GM19351 (cell line): Measurements from ENCODE around the gene MTOR.
"Not testable (repeated sequence)": the region's sequence is repeated elsewhere in the genome, so short reads cannot be mapped to it uniquely, and the experiment has no call there.

Experiments
- ATAC-seq: cut with Tn5 transposase; IDR thresholded peaks from one replicate; pipeline ENCODE4 v1.9.1; 2021; ENCODE audit warnings: mild to moderate bottlenecking, moderate library complexity; ENCODE audit not compliant: unreplicated experiment

Gene MTOR

GRCh38 chr1:11281518-11282331 lies 19.4 kb upstream of the MTOR start:
- no peak for ATAC-seq

DNA sequence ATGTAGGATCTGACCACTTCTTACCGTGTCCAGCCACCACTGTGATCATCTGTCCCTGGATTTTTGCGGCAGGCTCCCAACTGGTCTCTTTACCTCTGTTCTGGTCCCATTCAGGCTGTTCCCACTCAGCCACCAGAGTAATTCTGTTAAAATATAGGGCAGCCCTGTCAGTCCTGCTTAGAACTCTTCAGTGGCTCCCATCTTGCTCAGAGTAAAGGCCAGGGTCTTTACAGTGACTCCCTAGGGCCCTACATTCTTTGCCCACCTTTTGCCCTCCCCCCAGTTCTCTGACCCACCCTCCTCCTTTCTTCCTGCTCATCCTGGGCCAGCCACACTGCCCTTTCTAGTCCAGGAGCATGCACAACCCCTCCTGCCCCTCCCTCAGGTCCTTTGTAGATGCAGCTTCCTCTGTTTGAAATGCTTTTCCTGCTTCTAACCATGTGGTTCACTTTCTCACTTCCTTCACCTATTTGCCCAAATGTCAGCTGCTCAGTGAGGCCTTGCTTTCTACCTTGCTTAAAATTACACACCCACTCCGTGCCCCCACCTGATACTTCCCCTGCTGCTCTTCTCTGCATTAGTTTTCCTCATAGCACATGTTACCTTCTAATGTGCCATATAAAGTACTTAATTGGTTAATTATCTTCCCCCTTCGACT lies 18.5 kb upstream of the MTOR start:
- ATAC-seq, result peak; percentile 57

DNA sequence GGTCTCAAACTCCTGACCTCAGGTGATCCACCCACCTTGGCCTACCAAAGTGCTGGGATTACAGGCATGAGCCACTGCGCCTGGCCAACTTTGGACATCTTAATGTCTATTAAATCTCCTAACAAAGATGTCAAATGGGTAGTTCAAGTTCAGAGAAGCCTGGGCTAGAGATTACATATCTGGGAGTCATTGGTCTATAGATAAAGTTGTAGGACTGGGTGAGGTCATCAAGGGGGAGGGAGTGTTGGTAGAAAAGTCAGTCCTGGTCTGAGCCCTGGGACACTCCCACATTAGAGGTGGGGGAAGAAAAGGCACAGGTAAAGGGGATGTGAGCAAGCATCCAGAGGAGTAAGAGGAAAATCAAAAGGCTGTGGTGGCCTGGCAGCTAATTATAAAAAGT lies 17.3 kb upstream of the MTOR start:
- ATAC-seq, result no peak

- no peak for ATAC-seq
Measured at GRCh38 chr1:11279152-11279551, 16.8 kb upstream of the MTOR start.

DNA sequence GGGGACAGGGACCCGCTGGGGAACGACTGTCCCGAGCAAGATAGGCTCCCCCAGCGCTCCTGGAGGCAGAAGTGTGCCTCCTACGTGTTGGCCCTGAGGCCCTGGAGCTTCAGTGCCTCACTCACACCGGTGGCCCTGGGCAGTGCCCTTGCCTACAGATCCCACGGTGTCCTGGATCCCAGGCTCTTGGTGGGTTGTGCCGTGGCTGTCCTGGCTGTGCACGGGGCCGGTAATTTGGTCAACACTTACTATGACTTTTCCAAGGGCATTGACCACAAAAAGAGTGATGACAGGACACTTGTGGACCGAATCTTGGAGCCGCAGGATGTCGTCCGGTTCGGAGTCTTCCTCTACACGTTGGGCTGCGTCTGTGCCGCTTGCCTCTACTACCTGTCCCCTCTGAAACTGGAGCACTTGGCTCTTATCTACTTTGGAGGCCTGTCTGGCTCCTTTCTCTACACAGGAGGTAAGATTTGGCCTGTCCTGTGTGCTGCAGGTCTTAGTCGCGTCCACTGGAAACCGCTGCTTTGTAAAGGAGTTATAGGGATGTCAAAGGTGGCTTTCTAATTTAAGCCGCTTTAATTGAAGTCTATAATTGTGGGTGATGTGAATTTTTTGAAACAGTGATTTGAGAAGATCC lies 11.4 kb upstream of the MTOR start:
- ATAC-seq, result peak; percentile 50

GRCh38 chr1:11272832-11273594 lies 10.7 kb upstream of the MTOR start, which contains the start of gene UBIAD1:
Gene UBIAD1, plus strand, starts transcription at chr1:11273198. Its CDS starts 334 bp downstream, at chr1:11273532.
- ATAC-seq, result peak; percentile 78

GRCh38 chr1:11272544-11272831 lies 10.1 kb upstream of the MTOR start:
- no peak for ATAC-seq

GRCh38 chr1:11267350-11268337 lies 5.3 kb upstream of the MTOR start:
- ATAC-seq, result not testable (repeated sequence)

- no peak for ATAC-seq
Measured at GRCh38 chr1:11266268-11267074, 4.1 kb upstream of the MTOR start.

DNA sequence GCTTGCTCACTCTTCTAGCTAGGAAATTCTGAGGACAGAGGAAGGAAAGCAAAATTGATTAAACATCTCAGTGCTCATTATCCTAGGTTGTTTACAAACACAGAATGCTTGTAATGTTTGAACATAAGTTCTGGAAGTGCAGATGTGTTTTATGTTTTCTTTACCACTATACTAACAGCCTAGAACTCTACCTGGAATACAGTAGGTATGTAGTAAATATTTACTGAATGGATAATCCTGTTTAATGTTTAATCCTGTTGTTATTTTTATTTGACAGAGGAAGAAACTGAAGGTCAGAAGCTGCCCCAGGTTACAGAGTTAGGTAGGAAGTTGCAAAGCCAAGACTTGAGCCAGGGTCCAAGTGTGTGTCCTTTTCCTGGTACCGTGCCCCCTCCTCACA lies 6.1 kb downstream of the MTOR start:
- ATAC-seq, result no peak

DNA sequence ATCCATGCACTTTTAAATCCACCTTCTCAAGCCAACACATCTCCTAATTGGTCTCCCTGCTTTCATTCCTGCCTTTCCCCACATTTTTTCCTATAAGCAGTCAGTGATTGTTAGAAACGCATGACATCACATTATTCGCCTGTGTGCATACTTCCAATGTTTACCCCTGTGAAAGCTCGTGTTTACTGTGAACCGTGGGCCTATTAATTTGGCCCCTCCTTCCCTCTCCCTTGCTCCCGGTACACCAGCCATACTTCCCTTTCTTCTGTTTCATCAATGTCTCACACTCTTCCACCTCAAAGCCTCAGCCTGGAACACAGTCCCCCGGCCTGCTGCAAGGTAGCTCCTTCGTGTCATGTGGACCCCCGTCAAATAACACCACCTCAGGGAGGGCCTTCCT lies 9.1 kb downstream of the MTOR start:
- no peak for ATAC-seq

DNA sequence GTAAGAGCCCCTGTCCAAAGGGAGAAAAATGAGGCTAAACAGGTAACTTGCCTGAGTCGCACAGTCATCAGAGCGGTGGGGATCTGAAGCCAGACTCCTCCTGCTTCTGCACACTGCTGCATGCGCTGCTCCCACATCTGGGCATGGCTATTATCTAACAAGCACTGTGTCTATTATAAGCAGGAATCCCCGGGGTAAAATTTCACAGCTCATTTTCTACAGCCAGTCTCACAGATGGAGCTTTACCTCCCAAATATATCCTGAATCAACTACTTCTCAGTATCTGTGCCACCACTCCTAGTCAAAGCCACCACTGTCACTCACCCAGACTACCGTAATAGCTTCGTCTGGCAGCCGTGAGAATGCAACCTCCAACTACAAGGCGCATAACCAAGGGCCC lies 9.8 kb downstream of the MTOR start:
- no peak for ATAC-seq

- no peak for ATAC-seq
Measured at GRCh38 chr1:11248169-11248568, 14.2 kb downstream of the MTOR start.

DNA sequence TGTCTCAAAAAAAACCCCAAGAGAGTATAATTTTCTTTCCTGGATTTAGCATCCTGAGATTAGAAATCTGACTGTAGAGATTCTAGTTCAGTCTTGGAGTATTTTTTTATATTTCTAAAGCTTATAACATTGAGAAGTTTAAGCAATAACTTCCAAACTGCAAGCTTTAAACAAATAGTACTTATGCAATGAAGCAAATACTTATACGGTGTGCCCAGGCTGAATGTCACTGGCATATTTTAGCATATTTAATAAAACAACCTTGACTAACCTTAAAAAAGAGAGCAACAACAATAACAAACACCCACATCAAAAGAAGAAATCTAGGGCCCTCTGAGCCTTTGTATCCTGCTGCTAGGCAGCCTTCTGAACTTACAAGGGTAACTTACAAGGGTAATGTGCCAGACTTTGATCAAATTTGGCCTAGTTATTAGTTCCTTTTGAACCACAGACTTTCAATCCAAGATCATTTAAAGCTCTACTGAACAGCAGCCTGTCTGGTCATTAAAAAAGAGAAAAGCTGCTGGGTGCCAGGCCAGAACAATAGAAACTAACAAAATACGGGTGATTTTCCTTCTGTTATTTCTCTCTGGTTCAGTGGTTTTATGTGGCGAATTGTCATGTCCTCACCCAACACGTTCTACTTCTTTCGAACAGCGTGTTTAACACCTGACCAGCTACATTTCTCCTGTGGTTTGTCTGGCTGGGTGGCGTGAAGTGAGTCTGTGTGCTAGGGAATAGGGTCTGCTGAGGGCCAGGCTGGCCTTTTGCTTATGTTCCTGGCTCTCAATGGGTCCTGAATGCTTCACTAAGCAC lies 16.2 kb downstream of the MTOR start:
- ATAC-seq, result no peak

DNA sequence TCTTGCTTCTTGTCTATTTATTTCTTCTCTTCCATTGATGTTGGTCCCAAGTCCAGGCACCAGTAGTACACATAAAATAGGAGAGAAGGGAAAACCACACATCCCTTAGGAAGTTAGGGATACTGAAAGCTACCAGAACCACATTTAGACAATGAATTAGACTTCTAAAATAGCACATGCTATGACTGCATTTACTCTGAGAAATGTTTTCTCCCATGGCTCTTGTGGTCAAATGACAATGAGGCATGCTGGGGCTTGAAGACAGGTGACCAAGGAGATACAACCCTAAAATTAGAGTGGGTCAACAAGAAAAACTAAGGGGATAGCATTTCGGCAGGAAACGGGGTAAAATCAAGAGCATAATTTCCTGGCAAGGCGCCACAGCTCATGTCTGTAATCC lies 17.1 kb downstream of the MTOR start:
- no peak for ATAC-seq

GRCh38 chr1:11238311-11238710 lies 24.0 kb downstream of the MTOR start:
- ATAC-seq, result no peak

DNA sequence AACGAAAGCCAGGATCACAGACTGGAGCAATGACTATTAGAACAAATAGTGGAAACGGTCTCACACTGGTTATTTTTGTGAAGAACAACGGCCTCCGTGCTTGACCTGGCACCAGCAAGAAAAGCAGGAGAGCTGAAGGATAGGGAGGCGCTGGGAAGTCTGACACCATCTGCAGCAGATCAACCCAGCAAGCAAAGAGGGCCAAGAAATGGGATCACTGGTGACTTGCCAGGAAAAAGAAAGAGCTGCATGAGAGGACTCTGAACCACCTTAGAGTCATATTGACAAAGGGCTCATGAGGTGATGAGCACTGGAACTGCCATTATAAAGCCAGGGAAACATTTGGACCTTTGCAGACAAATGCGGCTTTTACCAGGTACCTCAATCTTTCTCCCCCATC lies 25.0 kb downstream of the MTOR start:
- ATAC-seq, result no peak

DNA sequence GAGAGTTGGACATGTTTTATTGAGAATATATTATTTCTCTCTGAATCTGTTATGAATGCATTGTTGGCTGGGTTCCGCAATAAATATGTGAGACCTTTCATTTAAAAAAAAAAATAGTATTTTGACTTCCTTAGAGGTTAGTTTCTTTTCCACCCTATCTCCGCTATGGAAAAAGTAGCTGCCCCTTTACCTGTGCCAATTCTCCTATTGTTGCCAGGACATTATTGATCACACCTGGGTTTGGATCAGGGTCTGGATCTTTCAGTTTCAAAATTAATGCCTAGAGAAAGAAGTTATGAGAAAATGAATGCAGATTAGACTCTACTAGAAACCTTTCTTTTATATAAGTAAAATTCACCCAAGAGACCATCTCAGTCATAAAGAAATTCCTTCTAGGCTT lies 29.1 kb downstream of the MTOR start:
- ATAC-seq, result no peak

- no peak for ATAC-seq
Measured at GRCh38 chr1:11229203-11229602, 33.1 kb downstream of the MTOR start.
